ENCODE results near the gene GABRB1. TPM values are rescaled to one million over a fixed set of nuclear protein-coding genes. Genes with fewer than 3 reads are reported as not detected.

Gene GABRB1
- total RNA-seq, 2 donors from 2014 or later, result not detected

- Histone ChIP-seq H3K9me3 (no peaks in the 10 kb centered on the region), H3K4me1 (replicated peaks) (no peaks in the 10 kb centered on the region), H3K4me3 (no peak overlapping the region), H3K36me3 (no peaks in the 10 kb centered on the region), H3K27ac (no peak overlapping the region), H3K27me3 (replicated peaks; ENCODE audit: insufficient read depth) (no peaks in the 10 kb centered on the region)
- WGBS, result 53% methylated on average over 1 of the region's 1 CpG
- DNase-seq (ENCODE audit: low spot score), result no peak
- intact Hi-C loops (cut with DNase I), result no loop called here
- TF ChIP-seq POLR2A (IDR thresholded peaks at IDR 0.05), result no peak
Observed at GRCh38 chr4:47101453-47101852, 70.1 kb downstream of the GABRB1 start.

- no peak for DNase-seq (ENCODE audit: low spot score)
- no peaks in the 10 kb centered on the region for H3K9me3 ChIP-seq
- H3K27ac ChIP-seq, result no peak overlapping the region
- H3K4me3 ChIP-seq, result no peak overlapping the region
- no peaks in the 10 kb centered on the region for H3K4me1 ChIP-seq (replicated peaks)
- TF ChIP-seq CTCF (IDR thresholded peaks at IDR 0.05) (no peak), POLR2AphosphoS5 (IDR thresholded peaks at IDR 0.05) (no peak), POLR2A (IDR thresholded peaks at IDR 0.05) (no peak)
- no peaks in the 10 kb centered on the region for H3K36me3 ChIP-seq
- WGBS, result 88% methylated on average over 1 of the region's 1 CpG
- no peaks in the 10 kb centered on the region for H3K27me3 ChIP-seq (replicated peaks; ENCODE audit: insufficient read depth)
- intact Hi-C loops (cut with DNase I), result no loop called here
Observed at GRCh38 chr4:47104986-47105385, 73.6 kb downstream of the GABRB1 start.

- DNase-seq (ENCODE audit: low spot score), result no peak
- H3K27me3 ChIP-seq (replicated peaks; ENCODE audit: insufficient read depth), result no peaks in the 10 kb centered on the region
- no peaks in the 10 kb centered on the region for H3K36me3 ChIP-seq
- H3K9me3 ChIP-seq, result no peaks in the 10 kb centered on the region
- H3K27ac ChIP-seq, result no peak overlapping the region
- no peak for TF ChIP-seq POLR2A (IDR thresholded peaks at IDR 0.05)
- no peak for TF ChIP-seq POLR2AphosphoS5 (IDR thresholded peaks at IDR 0.05)
- H3K4me1 ChIP-seq (replicated peaks), result no peaks in the 10 kb centered on the region
- intact Hi-C loops (cut with DNase I), result no loop called here
- 52% methylated on average over 1 of the region's 1 CpG for WGBS
- H3K4me3 ChIP-seq, result no peak overlapping the region
Observed at GRCh38 chr4:47106561-47106960, 75.2 kb downstream of the GABRB1 start.

- intact Hi-C loops (cut with DNase I), result no loop called here
Observed at GRCh38 chr4:47109379-47109778, 78.0 kb downstream of the GABRB1 start.

GRCh38 chr4:47110546-47111132, 79.3 kb downstream of the GABRB1 start:
- no peaks in the 10 kb centered on the region for H3K4me1 ChIP-seq (replicated peaks)
- no peaks in the 10 kb centered on the region for H3K36me3 ChIP-seq
- H3K27me3 ChIP-seq (replicated peaks; ENCODE audit: insufficient read depth), result no peaks in the 10 kb centered on the region
- H3K27ac ChIP-seq, result no peak overlapping the region
- no peak overlapping the region for H3K4me3 ChIP-seq
- intact Hi-C loops (cut with DNase I), result no loop called here
- H3K9me3 ChIP-seq, result no peaks in the 10 kb centered on the region
- TF ChIP-seq POLR2AphosphoS5 (IDR thresholded peaks at IDR 0.05), result no peak
- no peak for TF ChIP-seq POLR2A (IDR thresholded peaks at IDR 0.05)
- TF ChIP-seq CTCF (IDR thresholded peaks at IDR 0.05), result no peak
- 59% methylated on average over 1 of the region's 1 CpG for WGBS
- no peak for DNase-seq (ENCODE audit: low spot score)

More at GRCh38 chr4:47109379-47109778, 78.0 kb downstream of the GABRB1 start:
- H3K4me3 ChIP-seq, result no peak overlapping the region
- H3K27ac ChIP-seq, result no peak overlapping the region
- no peaks in the 10 kb centered on the region for H3K4me1 ChIP-seq (replicated peaks)
- no peaks in the 10 kb centered on the region for H3K36me3 ChIP-seq
- WGBS, result 87% methylated on average over 2 of the region's 2 CpGs
- no peaks in the 10 kb centered on the region for H3K9me3 ChIP-seq
- no peak for TF ChIP-seq POLR2A (IDR thresholded peaks at IDR 0.05)
- no peak for TF ChIP-seq POLR2AphosphoS5 (IDR thresholded peaks at IDR 0.05)
- no peak for TF ChIP-seq CTCF (IDR thresholded peaks at IDR 0.05)
- H3K27me3 ChIP-seq (replicated peaks; ENCODE audit: insufficient read depth), result no peaks in the 10 kb centered on the region
- no peak for DNase-seq (ENCODE audit: low spot score)

- no peak for DNase-seq (ENCODE audit: low spot score)
- intact Hi-C loops (cut with DNase I), result no loop called here
- Histone ChIP-seq H3K27ac (no peak overlapping the region), H3K4me1 (replicated peaks) (no peaks in the 10 kb centered on the region), H3K9me3 (no peaks in the 10 kb centered on the region), H3K36me3 (no peaks in the 10 kb centered on the region), H3K27me3 (replicated peaks; ENCODE audit: insufficient read depth) (no peaks in the 10 kb centered on the region), H3K4me3 (no peak overlapping the region)
- no peak for TF ChIP-seq POLR2AphosphoS5 (IDR thresholded peaks at IDR 0.05)
- no peak for TF ChIP-seq POLR2A (IDR thresholded peaks at IDR 0.05)
- TF ChIP-seq CTCF (IDR thresholded peaks at IDR 0.05), result no peak
- WGBS, result 66% methylated on average over 3 of the region's 3 CpGs
Observed at GRCh38 chr4:47118192-47118929, 87.0 kb downstream of the GABRB1 start.

Data from prostate gland (tissue), 2 donors.